Measurements from ENCODE around the gene RANBP3.

The RANBP3 gene

DNA sequence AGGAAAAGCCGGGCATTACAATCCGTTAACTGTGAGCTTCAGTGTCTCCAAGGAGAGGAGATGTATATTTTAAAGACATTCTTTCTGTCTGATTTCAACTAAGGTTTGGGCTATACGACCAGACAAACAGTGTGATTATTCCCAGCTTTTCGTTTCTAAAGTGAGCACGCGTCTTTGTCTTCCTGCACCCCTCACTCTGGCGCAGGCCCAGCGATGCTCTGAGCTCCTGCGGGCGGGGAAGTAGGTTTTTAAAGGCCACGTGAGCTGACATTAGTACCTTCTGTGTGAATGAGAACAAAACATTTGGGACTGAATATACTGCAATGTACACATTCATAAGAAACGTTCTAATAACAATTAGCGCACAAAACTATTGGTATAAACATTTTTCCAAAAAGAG, 15.3 kb upstream of the RANBP3 start:
- TF ChIP-seq, protein P1, sequence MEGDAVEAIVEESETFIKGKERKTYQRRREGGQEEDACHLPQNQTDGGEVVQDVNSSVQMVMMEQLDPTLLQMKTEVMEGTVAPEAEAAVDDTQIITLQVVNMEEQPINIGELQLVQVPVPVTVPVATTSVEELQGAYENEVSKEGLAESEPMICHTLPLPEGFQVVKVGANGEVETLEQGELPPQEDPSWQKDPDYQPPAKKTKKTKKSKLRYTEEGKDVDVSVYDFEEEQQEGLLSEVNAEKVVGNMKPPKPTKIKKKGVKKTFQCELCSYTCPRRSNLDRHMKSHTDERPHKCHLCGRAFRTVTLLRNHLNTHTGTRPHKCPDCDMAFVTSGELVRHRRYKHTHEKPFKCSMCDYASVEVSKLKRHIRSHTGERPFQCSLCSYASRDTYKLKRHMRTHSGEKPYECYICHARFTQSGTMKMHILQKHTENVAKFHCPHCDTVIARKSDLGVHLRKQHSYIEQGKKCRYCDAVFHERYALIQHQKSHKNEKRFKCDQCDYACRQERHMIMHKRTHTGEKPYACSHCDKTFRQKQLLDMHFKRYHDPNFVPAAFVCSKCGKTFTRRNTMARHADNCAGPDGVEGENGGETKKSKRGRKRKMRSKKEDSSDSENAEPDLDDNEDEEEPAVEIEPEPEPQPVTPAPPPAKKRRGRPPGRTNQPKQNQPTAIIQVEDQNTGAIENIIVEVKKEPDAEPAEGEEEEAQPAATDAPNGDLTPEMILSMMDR (IDR thresholded peaks at IDR 0.05; ENCODE audit: low read depth, low read length, missing control alignments), result no peak
- no peak for DNase-seq (ENCODE audit: extremely low read depth, low read depth)
- no peak overlapping the region for H3K4me3 ChIP-seq (replicated peaks; ENCODE audit: low read depth, low read length)

DNA sequence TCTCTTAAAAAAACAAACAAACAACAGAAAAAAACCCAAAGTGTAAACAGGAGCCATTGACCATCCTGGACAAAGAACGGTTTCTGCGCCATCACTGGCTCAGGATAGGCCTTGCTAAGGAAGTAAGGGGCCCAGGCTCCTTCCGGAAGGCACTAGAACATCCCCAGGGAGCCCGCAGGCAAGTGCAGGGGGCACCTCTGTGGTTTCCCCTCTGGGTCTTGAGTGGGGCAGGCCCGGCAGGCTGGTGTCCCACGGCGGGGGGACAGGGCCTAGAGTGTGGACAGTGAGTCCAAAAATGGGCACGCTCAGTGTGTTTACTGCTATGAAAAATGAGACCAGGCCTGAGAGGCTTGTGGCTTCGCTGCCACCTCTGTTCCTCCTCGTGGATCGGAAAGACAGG, 14.8 kb upstream of the RANBP3 start:
- no peak for DNase-seq (ENCODE audit: extremely low read depth, low read depth)
- TF ChIP-seq, protein P1 (IDR thresholded peaks at IDR 0.05; ENCODE audit: low read depth, low read length, missing control alignments), result no peak
- no peak overlapping the region for H3K4me3 ChIP-seq (replicated peaks; ENCODE audit: low read depth, low read length)

DNA sequence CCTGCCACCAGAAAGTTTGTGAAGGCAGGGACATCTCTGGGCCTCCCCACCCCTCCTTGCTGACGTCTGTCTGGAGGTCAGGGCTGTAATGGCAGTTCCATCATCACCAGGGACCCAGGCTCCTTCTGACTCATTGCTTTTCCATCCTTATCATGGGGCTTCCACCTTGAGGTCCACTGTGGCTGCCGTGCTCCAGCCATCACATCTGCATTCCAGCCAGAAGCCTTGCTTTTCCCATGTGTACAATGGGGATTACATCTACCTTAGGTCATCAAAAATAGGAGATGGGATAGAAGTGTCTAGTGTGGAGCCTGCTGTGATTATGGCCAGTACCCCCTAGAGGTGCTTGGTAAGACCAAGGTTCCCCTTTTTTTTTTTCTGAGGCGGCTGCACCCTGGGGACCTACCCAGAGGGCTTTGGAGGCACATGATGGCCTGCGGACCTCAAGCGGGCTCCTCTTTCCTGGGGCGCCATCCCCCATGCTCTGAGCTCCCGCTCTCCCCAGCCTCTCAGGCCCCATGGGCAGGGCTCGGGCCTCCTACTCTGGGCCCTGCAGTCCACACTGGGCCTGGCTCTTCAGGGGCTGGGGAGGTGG, 13.4 kb upstream of the RANBP3 start:
- TF ChIP-seq, protein P1 (IDR thresholded peaks at IDR 0.05; ENCODE audit: low read depth, low read length, missing control alignments), result no peak
- no peak overlapping the region for H3K4me3 ChIP-seq (replicated peaks; ENCODE audit: low read depth, low read length)
- no peak for DNase-seq (ENCODE audit: extremely low read depth, low read depth)

DNA sequence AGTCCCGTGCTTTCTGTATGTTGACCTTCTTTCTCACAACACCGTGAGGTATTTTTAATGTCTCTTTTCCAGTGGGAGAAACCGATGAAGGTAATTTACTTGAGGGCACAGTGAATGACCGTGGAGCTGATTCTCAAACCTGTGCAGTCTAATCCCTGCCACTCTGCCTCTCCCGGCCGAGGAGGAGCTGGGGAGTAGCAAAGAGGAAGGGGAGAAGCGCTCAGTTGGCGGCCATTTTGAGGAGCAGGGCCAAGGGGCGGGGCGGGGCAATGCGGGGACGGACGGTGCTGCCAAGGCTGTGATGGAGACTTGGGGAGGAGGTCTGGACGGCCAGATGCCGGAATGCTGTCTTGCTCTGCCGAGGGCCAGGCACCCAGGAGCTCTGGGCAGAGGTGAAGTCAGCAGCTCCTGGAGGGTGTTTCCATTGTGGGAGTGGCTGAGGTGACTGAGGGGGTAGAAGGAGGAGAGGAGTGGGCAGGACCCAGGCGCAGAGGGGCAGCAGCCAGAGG, 12.4 kb upstream of the RANBP3 start:
- TF ChIP-seq, protein P1 (IDR thresholded peaks at IDR 0.05; ENCODE audit: low read depth, low read length, missing control alignments), result no peak
- H3K4me3 ChIP-seq (replicated peaks; ENCODE audit: low read depth, low read length), result no peak overlapping the region
- no peak for DNase-seq (ENCODE audit: extremely low read depth, low read depth)

DNA sequence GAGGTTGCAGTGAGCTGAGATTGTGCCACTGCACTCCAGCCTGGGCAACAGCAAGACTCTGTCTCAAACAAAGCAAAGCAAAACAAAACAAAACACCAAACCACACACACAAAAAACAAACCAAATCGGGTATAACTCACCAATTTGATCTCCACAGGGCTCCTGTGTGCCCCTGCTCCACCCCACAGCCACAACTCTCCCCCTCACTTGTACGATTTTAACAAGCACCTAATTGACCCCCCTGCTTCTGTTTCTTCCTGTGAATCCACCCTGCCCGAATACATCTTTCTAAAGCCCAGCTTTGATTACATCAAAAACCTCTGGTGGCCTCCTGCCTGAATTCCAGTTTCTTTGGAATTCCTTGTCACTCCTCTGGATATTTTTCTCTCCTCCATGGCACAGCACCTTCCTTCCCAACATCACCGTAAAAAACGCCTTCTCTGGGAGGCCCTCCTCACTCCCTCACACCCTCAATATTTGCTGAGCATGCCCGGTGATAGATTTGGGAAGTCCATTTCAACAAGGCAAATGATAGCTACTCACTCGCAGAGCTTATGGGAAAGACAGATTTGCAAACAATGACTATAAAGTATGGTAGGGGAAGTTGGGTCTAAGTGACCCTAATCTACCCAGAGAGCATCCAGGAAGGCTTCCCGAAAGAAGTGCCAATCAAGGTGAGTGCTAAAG, 11.6 kb upstream of the RANBP3 start:
- no peak for DNase-seq (ENCODE audit: extremely low read depth, low read depth)
- TF ChIP-seq, protein P1 (IDR thresholded peaks at IDR 0.05; ENCODE audit: low read depth, low read length, missing control alignments), result no peak
- no peak overlapping the region for H3K4me3 ChIP-seq (replicated peaks; ENCODE audit: low read depth, low read length)

DNA sequence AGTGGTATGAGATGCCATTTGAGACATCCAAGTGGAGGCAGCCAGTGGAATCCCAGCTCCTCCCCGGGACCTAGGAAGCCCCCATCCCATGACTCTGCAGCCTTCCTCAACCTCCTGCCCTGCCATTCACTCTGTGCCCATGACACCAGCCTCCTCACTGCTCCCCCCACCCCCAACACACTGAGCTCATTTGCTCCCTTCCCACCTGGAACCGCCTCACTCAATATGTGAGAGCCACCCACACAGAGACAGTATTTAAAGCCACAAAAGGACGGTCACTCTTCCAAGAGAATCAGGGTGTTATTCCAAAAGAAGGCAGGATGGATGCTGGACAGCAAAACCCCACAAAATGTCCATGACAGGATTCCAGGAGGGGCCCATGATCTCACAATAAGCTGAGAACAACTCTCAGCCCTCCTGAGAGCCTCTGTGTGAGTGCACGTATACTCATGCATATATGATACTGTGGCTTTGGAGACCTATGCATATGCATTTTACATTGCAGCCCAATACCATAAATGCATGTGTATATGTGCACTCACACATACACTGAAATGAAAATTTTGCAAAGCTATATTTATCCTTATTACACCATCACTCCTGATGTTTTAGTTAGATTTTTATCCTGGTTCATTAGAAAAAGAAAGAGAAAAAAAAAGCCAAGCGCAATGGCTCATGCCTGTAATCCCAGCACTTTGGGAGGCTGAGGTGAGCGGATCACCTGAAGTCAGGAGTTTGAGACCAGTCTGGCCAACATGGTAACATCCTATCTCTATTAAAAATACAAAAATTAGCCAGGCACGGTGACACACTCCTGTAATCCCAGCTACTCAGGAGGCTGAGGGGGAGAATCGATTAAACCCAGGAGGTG, 10.8 kb upstream of the RANBP3 start:
- DNase-seq (ENCODE audit: extremely low read depth, low read depth), result no peak
- TF ChIP-seq, protein P1 (IDR thresholded peaks at IDR 0.05; ENCODE audit: low read depth, low read length, missing control alignments), result no peak
- H3K4me3 ChIP-seq (replicated peaks; ENCODE audit: low read depth, low read length), result no peak overlapping the region
